Endometrial microvascular endothelial cells (primary cell): ENCODE data around the gene SOX6. TPM values are rescaled to one million over a fixed set of nuclear protein-coding genes. Genes with fewer than 3 reads are reported as not detected.
"Not testable (repeated sequence)": the region's sequence is repeated elsewhere in the genome, so short reads cannot be mapped to it uniquely, and the experiment has no call there.

Experiments
- in situ Hi-C: cut with HindIII; loops from 2 replicates; pipeline ENCODE4 v1.10.0; 2017; ENCODE audit warnings: low sequenced_read_pairs, low pct_unique_long_range_greater_than_20kb; ENCODE audit errors: inconsistent ontology term
- total RNA-seq: library from RNA; depleted of rRNA; stranded (reverse); fragments of >200 nt; gene quantifications from one replicate; pipeline ENCODE4 v1.2.3, GENCODE V29; 2015; ENCODE audit errors: inconsistent ontology term

The SOX6 gene
- total RNA-seq, 1 donor from 2014 or later: not detected

DNA sequence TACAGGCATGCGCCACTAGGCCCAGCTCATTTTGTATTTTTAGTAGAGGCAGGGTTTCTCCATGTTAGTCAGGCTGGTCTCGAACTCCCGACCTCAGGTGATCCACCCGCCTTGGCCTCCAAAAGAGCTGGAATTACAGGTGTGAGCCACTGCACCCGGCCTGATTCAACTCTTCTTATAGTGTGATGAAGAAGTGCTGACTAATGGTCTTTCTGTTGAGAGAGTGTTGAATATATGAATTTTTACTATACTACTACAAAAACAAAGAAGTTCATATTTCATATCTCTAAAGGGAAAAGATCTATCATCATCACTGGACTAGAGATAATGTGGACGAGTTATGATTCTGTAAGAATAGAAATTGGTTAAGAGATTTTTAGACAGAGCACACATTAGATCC lies 320.1 kb downstream of the SOX6 start:
- in situ Hi-C loops: no loop called here

DNA sequence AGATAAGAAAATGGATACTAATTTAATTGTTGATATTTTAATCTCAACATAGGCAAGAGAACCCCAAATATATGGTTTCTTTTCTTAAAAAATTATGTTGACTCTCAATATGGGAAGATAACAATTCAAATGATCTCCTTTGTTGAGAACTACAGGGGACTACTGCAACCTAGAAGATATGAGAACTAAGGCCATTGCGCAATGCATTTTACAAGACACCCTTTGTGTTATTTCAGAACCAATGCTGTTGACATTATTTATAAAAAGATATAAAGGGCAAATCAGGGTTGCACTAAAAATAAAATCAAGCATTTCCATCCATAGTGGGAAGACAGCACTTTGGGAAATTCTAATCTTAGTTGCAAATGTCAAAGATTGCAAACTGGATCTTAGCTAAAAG lies 322.3 kb downstream of the SOX6 start:
- in situ Hi-C loops: no loop called here

DNA sequence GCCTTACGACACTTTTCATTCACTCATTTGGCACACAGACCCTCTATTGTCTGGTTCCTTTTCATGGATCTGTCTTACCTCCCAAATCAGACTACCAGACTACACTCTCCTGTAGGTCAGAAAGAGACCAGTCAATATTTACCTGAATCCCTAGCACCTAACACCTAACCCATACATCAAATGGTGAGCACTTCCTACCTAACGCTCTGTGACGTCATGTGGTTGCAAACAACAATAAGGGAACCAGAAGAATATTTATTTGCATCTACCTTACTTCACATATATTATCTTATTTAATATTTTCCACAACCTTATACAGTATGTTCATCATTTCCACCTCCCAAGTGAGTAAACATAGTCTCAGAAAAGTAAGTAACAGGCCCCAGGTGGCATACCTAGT lies 323.4 kb downstream of the SOX6 start:
- in situ Hi-C loops: no loop called here

DNA sequence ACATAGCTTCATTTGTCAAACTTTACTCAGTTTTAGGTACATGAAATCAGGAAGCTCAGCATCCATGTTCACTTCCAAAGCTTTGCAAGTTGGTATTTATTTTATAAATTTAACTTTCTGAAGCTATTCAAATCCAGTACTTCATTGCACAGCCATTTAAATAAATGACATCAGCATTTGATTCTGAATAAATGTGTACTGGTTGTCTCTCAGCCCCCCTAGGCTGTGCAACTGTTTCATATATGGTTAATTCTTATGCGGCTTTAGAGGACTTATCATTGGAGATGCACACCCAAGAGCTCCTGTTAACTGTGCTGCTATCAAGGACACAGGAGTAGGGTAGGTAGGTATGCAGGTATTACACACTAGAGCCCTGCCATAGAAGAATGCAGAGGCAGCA lies 325.1 kb downstream of the SOX6 start:
- in situ Hi-C loops: no loop called here

DNA sequence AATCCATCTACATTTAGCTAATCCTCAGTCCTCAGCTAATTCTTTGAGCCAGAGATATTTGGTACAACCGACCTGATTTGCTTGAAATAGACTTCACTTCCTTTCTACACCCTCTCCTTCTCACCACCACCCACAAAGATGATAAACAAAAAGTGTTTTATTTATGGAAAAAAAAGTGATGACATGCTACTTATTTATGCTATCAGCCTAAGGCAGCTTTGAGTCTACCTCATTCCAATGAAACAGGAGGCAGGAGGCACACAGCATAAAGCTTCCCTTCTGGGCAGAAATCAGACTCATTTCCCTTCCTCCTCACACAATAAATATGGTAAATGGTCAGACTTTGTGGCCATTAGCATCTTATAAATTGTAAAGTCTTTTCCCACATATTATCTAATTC lies 325.7 kb downstream of the SOX6 start:
- in situ Hi-C loops: no loop called here

DNA sequence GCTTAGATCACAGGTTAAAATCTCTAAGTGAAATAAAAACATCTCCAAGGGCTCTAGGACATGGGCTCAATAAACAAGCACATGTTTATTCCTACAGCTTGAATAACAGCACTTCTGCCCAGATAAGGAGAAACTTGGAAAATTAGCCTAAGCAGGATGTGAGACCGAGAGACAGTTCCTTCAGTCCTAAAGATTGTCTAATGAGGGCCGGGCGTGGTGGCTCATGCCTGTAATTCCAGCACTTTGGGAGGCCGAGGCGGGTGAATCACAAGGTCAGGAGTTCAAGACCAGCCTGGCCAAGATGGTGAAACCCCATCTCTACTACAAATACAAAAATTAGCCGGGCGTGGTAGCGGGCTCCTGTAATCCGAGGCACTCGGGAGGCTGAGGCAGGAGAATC lies 327.2 kb downstream of the SOX6 start:
- in situ Hi-C loops: not testable (repeated sequence)

DNA sequence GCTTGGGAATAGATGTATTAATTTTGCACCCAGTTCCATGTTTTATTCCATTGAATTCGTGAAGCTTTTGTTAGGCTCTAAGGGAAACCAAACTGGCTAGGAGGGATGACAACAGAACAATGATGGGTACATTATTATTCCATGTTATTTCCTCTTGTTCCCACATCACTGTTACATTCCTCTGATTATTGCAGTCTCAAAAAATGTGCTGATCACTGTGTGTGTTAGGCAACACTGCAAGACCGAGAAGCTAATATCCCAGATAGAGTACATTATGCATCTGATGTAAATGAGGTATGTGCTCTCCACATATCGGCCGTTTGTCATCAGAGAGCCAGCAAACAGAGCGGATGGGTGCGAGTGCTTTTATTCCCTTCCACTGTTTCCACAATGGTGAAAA lies 327.9 kb downstream of the SOX6 start:
- in situ Hi-C loops: no loop called here

DNA sequence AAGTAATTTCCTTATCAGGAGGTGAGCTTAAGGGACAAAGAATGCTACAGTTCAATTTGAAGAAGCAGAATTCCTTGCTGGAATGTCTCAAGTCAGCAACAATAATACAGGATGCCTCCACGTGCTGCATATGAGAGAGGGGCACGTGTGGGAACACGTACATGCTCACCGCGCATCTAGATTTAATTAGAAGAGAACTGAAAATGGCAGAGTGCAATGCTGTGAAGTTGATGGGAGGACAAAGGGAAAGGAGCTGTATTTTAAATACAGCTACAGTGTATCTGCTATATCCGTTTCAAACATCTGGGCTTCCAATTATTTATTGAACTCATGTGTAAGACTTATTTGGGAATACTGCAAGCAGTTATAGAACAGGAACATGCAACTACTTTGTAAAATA lies 328.7 kb downstream of the SOX6 start:
- in situ Hi-C loops: no loop called here

DNA sequence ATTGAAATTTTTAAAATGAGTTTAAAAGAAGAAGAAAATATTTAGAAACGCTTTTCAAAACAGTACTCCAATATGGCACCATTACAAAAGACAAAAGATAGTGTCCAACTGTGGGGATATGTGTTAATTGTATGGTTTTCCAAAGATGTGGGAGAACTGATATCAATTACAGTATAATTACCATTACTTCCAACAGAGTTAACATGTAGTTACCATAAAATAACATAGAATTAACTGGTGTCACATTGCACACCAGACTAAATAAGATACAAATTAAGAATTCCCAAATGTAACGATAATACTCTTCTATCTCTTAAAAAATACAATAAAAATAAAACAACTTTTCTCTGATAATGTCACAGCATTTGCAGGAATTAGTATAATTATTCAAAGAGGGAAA lies 329.5 kb downstream of the SOX6 start:
- in situ Hi-C loops: no loop called here

DNA sequence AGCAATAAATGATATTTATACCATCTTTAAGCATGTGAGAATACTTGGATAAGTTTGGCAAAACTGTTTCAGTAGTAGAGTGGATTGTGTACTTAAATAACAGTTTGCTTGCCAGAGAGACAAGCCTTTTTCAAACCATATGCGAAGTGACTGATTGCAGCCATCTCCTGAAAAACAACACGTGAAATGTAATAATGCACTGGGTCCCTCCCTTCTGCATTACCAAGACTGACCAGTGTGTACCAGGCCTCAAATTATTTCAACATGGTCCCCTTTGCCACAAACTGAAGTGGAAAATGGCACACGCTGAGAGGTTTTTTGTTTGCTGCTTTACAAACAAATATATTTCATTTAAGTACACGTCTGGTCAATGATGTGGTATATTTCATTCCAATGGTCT lies 337.4 kb downstream of the SOX6 start:
- in situ Hi-C loops: no loop called here

DNA sequence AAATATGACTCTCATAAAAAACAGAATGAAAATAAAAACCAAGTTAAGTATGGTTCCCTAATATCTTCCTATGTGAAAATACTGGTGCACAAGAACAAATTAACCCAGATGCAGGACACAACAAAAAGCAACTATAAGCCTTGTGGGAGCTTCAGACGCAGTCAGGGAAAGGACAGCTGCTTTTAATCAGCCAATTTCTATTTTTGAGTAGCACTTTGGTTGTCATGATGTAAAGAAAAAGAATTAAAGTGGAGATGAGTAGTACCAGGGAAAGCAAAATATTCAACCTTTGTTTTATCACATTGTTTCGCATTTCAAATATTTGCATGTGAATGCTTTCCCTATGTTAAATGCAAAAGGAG lies 339.9 kb downstream of the SOX6 start:
- in situ Hi-C loops: no loop called here

DNA sequence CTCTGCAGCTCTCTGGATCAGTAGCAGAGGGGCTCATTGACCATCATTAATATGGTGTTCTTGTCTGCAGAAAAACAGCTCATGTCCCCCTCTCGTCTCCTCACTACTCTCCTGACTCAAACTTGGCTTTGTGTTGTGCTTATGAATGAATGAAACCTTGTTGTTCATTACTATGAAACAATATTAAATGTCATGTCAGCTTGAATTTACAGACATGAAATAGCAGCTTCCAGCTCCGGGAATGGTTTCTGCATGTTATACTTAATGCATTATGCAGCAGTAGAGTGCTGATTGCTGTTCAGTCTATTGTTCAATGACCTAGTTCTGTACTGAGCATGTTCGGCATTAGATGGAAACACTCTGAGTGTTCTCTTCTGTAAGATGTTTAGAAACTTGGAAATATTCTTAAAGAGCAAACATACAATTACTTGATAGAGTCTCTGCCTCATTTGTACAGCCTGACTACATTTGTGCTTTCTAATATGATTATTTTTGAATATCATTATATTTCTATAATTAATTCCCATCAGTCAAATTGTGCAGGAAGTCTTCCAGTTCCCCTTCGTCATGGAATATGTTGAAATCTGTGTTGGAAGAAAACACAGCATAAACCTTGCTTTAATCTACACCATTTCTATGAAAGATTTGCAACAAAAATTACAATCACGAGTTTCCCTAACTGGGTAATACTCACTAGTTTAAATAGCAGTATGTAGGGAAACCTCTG lies 340.4 kb downstream of the SOX6 start:
- in situ Hi-C loops: no loop called here

DNA sequence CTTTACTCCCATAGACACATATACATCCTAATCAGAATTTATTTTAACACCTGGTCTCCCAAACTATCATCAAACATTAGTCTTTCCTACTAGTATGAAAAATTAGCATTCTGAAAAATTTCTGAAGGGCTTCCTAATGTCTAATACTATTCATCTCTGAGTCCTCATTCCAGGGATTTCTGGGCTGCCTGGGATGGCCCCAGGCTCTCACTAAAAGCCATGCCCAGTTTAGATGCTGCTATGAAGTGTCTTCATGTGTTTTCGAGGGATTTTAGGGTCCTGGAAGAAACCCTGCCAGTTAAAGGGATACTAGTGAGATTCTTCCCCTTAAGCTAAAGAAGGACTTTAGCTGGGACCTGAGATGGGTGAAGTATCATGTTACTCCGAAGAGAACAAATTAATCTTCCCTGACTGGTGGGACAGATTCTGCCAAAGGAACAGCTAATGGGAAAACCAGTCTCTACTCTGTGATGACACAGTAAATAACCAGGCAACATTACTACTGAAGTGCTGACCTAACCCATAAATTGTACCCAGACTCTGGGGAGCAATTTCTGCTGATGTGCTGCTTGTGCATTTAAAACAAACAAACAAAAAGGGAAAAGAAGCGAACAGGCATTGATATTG lies 342.6 kb downstream of the SOX6 start:
- in situ Hi-C loops: no loop called here

DNA sequence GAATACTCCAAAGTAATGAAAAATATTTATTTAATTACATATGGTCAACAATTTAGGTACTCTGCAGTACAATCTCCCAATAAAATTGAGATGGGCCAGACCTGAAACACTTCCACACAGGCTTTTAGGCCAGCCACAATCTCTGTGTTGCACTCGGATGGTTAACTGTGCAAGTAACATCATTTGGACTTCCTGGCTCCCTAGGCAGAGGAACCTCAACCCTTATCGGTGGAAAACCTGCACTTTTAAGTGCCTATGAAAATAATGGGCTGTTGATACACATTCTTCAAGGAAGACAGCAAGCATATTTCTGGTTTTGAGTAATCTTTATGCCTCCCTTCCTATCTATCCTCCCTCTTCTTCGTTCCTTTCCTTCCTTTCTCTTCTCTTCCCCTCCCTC lies 343.1 kb downstream of the SOX6 start:
- in situ Hi-C loops: no loop called here

DNA sequence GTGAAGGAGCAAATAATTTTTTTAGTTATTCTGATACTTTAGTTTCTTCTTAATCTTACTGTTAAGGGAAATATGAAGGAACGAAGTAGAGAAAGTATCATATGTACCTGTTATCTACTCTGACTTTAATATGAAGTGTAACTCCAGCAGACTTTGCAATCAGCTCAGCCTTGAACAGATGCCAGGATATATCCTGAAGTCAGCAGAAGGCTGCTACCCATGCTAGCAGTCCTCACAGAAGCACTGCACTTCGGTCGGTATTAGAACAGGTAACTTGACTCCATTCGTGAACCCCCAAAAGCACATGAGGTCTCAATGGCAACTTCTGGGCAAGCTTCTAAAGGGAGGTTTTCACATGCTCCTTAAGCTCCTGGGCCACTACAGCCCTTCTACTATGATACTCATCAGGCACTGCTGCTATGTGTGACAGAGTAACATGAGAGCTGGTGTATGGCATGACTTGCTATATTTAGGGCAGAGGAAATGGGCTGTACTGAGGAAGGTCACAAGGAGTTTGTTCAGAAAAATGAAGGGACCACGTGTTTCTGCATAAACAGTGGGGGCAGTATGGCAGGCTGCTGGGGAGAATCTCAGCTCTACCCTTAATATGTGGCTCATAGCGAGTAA lies 344.1 kb downstream of the SOX6 start:
- in situ Hi-C loops: no loop called here

DNA sequence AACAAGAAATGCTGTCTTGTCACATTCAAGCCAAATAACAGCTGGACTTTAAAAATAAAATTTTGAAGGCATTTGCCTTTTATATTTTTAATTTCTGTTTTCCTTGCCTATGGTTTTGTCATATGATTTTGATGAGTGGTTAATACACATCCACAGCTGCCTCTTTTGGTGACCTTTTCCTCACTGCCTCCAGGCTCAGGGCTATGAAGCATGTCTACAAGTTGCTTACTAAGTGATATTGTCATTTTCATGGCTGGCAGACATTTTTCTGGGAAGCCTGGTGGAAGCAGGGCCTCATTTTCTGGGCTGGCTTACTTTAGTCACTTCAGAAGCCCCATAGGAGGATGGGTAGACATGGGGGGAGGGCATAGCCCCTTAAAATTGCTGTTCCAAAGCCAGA lies 344.9 kb downstream of the SOX6 start:
- in situ Hi-C loops: no loop called here

DNA sequence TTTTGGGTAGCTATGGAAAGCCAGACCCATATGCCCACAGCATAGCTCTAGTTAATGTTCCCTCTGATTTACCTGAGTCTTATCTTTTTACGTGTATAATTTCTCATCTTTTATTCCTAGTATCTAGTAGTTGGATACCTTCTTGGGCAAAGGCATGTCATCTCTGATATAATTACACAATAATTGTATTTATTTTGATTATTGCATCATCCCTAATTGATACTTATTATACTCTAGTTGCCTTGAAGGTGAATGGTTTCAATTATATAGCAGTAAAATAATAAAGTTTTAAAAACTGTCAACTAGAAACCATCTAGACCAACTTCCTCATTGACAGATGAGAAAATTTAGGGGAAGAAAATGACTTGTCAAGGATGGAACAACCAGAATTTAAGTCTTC lies 347.3 kb downstream of the SOX6 start:
- in situ Hi-C loops: no loop called here

DNA sequence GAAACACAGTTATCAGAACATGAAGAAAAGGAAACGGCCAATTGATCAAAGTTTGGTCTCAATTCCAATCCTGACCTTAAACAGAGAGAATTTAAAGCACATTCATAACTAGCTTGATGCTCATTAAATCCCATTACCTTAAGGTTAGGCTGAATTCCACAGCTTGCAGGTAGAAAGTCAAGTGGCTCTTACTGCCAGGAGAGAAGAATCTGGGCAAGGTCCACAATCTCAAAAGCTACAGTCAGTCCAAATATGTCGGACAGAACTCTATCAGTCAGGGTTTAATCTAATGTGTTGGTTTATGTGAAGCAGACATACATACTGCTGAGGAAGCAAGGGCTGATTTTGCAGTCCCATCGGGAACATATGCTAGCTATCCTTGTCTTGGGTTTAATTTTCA lies 348.8 kb downstream of the SOX6 start:
- in situ Hi-C loops: no loop called here

DNA sequence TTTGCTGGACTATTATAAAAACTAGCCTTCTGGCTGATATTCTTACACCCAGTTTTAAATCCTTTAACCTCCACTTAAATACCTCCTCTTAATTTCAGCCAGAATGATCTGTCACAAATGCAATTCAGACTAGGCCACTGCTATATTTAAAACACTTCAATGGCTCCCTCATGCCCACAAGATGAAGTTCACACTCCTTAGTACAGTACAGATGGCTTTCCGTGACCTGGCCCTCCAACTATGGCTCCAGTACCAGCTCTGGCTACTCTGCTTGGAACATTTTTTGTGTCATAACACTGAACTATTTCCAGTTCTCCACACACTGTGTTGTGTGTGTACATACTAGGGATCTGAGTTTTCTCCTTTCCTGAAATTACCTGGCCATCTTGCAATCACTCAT lies 353.4 kb downstream of the SOX6 start:
- in situ Hi-C loops: no loop called here

DNA sequence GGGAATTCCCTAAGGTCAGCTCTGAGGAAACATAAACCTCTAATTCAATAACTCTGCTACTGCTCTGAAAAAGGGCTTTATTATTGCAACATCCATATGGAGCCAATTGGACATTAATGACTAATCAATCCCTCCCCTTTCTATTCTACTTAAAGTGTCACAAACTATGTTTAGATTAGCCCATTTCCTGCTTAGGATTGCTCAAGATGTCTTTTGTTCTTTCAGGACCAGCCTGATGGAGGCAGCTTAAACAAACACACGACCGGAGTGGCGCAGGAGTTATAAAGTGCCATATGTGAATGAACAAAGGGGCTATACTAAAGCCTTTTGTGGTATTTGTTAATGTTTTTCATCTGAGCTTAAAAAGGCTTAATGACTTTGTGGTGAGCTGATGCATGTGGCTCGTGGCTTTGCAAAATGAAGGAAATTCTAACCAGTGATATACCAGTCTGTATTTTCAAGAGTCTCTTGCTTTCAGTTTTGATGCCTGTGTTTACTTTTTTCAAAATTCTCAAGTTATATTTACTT lies 354.4 kb downstream of the SOX6 start:
- in situ Hi-C loops: no loop called here
